Vagina (tissue), 2 donors: ENCODE measurements around the gene TMC8. TPM values are rescaled to one million over a fixed set of nuclear protein-coding genes. Genes with fewer than 3 reads are reported as not detected.

ENCODE experiments used
- DNase-seq, 2 donors: peaks; one replicate each; pipeline ENCODE4 v3.0.0-alpha.2; 2017; ENCODE audit errors: extremely low spot score in 2 of 2
- H3K27ac ChIP-seq: fragments of 200-600 bp; sonication (generic); one replicate; pipeline ENCODE4 v1.5.1; 2019
- H3K27me3 ChIP-seq: fragments of 200-600 bp; sonication (generic); one replicate; pipeline ENCODE4 v1.5.1; 2019
- H3K36me3 ChIP-seq, 2 donors: fragments of 200-600 bp; sonication (generic); one replicate each; pipeline ENCODE4 v1.5.1; 2017 to 2019
- H3K4me1 ChIP-seq: fragments of 200-600 bp; sonication (generic); one replicate; pipeline ENCODE4 v1.5.1; 2019
- H3K4me3 ChIP-seq, 2 donors: fragments of 200-600 bp; sonication (generic); 1 replicate in 1 of 2; 2 replicates in 1 of 2; pipeline ENCODE4 v1.5.1; 2016 to 2019
- H3K9me3 ChIP-seq: fragments of 200-600 bp; sonication (generic); one replicate; pipeline ENCODE4 v1.5.1; 2019
- POLR2A ChIP-seq, 2 donors: fragments of 450-650 bp; IDR thresholded peaks; one replicate each; pipeline ENCODE4 v1.6.1; 2017; ENCODE audit warnings: antibody characterized with exemption in 2 of 2, mild to moderate bottlenecking in 2 of 2, moderate library complexity in 2 of 2
- POLR2AphosphoS5 ChIP-seq, 2 donors: sonication (generic); formaldehyde crosslinking; IDR thresholded peaks; one replicate each; pipeline ENCODE4 v1.9.0; 2017; ENCODE audit warnings: antibody characterized with exemption in 2 of 2, mild to moderate bottlenecking in 2 of 2, low read depth in 1 of 2; ENCODE audit not compliant: insufficient read depth in 1 of 2
- intact Hi-C: fragments of 100-400 bp; cut with DNase I; formaldehyde crosslinking; loops from one replicate; pipeline ENCODE4 v1.15.1; 2023
- total RNA-seq: library from RNA; depleted of rRNA; stranded (reverse); fragments of >200 nt; gene quantifications from one replicate; pipeline ENCODE4 v1.2.3, GENCODE V29; 2016
- TF ChIP-seq, protein P1 (sequence below), 3 experiments: fragments of 450-650 bp in 2 of 3; fragments of 200-600 bp in 1 of 3; sonication (generic) in 1 of 3; IDR thresholded peaks; one replicate each; pipeline ENCODE4 v1.5.1; 2017 to 2019; ENCODE audit warnings: antibody characterized with exemption in 3 of 3, mild to moderate bottlenecking in 2 of 3, moderate library complexity in 2 of 3

TMC8 gene
- total RNA-seq, 1 donor from 2014 or later, result 24.6 TPM

DNA sequence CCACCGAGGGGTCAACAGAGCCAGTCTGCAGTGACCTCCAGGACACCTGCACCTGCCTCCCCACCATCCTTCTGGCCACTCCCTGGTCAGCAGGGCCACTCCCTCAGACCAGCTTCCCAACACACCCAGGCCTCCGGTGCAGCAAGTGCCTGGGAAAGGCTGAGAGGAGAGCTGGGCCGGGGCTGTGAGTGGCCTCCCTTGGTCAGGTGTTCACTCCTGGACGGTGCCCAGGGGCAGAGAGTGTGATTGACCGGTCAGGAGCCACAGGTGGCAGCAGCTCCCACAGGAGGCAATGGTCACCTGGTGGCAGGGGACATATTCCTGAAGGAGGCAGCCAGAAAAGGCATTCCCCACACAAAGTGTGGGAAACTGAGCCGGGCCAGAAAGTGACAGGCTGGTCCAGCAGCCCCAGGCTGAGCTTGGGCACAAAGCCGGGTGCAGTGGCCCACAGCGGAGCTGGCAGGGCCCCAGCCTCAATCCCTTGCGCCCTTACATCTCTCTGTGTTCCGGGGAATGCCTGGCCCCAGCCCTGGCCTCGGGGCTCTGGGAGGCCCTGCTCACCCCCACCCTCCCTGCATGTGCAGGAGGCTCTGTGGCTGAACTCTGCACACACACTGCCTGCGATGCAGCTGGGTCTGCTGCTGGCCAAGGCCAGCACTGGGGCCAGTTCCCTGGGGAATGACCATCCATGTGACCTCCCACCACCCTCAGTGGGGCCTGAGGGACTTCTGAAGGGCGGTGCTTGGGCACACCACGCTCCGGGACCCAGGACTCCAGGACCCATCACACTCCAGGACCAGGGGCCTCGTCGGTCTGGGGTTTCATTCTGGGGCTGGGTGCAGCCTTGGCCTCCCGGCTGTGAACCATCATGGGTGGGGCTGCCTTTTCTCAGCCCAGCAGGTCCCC lies 14.4 kb downstream of the TMC8 start:
- Histone ChIP-seq H3K9me3 (no peaks in the 10 kb centered on the region), H3K4me3 (no peak overlapping the region), H3K27ac (peak overlapping the region; percentile 69), H3K27me3 (no peaks in the 10 kb centered on the region), H3K4me1 (peaks cover 52% of the 10 kb centered on the region), H3K36me3 (no peaks in the 10 kb centered on the region)
- intact Hi-C loops, result no loop called here
- no peak for DNase-seq
- TF ChIP-seq POLR2AphosphoS5 (IDR thresholded peaks at IDR 0.05; ENCODE audit: insufficient read depth in 1 of 2, low read depth in 1 of 2) (peak in 1 of 2 donors; percentile 53), POLR2A (IDR thresholded peaks at IDR 0.05) (no peak)
- TF ChIP-seq, protein P1, sequence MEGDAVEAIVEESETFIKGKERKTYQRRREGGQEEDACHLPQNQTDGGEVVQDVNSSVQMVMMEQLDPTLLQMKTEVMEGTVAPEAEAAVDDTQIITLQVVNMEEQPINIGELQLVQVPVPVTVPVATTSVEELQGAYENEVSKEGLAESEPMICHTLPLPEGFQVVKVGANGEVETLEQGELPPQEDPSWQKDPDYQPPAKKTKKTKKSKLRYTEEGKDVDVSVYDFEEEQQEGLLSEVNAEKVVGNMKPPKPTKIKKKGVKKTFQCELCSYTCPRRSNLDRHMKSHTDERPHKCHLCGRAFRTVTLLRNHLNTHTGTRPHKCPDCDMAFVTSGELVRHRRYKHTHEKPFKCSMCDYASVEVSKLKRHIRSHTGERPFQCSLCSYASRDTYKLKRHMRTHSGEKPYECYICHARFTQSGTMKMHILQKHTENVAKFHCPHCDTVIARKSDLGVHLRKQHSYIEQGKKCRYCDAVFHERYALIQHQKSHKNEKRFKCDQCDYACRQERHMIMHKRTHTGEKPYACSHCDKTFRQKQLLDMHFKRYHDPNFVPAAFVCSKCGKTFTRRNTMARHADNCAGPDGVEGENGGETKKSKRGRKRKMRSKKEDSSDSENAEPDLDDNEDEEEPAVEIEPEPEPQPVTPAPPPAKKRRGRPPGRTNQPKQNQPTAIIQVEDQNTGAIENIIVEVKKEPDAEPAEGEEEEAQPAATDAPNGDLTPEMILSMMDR (IDR thresholded peaks at IDR 0.05), result no peak

DNA sequence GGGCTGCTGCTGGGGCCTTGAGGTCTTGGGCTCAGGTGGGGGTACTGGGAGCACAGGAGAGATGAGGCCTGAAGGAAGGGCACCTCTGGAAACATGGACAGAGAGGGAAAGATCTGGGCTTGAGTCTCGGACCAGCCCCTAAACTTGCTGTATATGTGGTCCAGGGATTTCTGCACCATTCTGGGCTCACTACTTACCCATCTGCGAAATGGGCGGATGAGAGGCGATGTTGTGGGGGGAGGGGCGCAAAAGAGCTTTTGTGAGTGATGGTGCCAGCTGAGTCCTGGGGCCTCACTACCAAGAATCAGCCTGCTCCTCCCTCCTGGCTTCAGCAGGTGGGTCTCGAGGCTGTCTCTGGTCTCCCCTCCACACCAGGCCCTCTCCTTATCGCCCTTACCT lies 15.9 kb downstream of the TMC8 start:
- peak overlapping the region; percentile 69 for H3K27ac ChIP-seq
- H3K27me3 ChIP-seq, result no peaks in the 10 kb centered on the region
- no peak overlapping the region for H3K4me3 ChIP-seq
- TF ChIP-seq, protein P1 (IDR thresholded peaks at IDR 0.05), result no peak
- no peak for TF ChIP-seq POLR2A (IDR thresholded peaks at IDR 0.05)
- TF ChIP-seq POLR2AphosphoS5 (IDR thresholded peaks at IDR 0.05; ENCODE audit: insufficient read depth in 1 of 2, low read depth in 1 of 2), result no peak
- intact Hi-C loops, result no loop called here
- no peaks in the 10 kb centered on the region for H3K36me3 ChIP-seq
- H3K9me3 ChIP-seq, result no peaks in the 10 kb centered on the region
- DNase-seq, result no peak
- peaks cover 39% of the 10 kb centered on the region for H3K4me1 ChIP-seq

DNA sequence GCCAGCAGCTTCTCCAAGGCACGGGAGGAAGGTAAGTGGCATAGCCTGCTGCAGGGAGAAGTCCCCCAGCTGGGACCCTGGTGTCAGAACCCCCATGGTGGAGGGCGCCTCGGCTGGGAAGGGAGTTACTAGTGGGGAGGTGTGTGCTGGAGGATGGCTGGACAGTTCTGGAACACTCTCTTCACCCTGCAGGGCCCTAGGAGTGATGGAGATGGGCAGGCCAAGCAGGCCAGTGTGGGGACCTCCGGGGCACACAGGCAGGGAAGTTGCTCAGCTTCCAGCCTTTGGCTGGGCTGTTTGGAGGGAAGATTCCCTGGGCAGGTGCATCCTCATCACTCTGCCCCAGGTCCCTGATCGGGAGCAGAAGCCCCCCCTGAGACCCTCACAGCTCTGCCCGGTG lies 16.3 kb downstream of the TMC8 start:
- peaks cover 39% of the 10 kb centered on the region for H3K4me1 ChIP-seq
- no peak overlapping the region for H3K27ac ChIP-seq
- no peaks in the 10 kb centered on the region for H3K27me3 ChIP-seq
- DNase-seq, result no peak
- no peaks in the 10 kb centered on the region for H3K9me3 ChIP-seq
- TF ChIP-seq, protein P1 (IDR thresholded peaks at IDR 0.05), result no peak
- TF ChIP-seq POLR2A (IDR thresholded peaks at IDR 0.05) (no peak), POLR2AphosphoS5 (IDR thresholded peaks at IDR 0.05; ENCODE audit: insufficient read depth in 1 of 2, low read depth in 1 of 2) (no peak)
- H3K36me3 ChIP-seq, result no peaks in the 10 kb centered on the region
- intact Hi-C loops, result no loop called here
- no peak overlapping the region for H3K4me3 ChIP-seq

DNA sequence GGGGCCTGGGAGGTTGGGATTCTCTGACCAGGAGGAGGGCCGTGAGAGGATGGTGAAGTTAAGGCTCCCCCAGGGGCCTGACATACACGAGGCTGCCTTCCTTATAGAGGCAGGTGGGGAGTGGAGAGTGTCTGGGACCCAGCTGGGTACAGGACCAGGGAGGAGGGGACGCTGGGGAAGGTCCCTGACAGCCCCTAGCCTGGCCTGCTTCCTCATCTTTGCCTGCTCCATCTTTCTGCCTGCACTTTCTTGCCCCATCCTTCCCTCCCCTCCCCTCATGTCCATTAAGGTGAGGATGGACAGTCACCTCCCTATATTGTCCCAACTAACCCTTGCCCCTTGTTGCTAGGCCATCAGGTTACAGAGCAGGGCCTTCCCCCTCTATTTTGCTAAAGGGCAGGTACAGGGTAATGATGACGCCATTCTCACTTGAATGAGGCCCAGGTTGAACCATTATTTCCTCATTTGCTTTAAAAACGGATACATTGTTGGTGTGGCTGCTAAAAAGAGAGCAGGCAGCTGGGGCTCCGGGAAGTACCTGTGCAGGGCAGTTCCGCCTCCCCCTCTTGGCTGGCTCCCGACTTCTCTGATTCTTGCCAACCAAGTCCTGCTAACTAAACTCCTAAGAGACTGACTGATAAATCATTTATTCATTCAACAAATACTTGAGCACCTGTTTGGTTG lies 16.9 kb downstream of the TMC8 start:
- DNase-seq, result no peak
- H3K36me3 ChIP-seq, result no peaks in the 10 kb centered on the region
- H3K27me3 ChIP-seq, result no peaks in the 10 kb centered on the region
- TF ChIP-seq POLR2AphosphoS5 (IDR thresholded peaks at IDR 0.05; ENCODE audit: insufficient read depth in 1 of 2, low read depth in 1 of 2) (no peak), POLR2A (IDR thresholded peaks at IDR 0.05) (no peak)
- TF ChIP-seq, protein P1 (IDR thresholded peaks at IDR 0.05), result no peak
- intact Hi-C loops, result no loop called here
- H3K4me1 ChIP-seq, result peaks cover 36% of the 10 kb centered on the region
- H3K9me3 ChIP-seq, result no peaks in the 10 kb centered on the region
- H3K4me3 ChIP-seq, result no peak overlapping the region
- H3K27ac ChIP-seq, result no peak overlapping the region
